Ovary (tissue), 9 donors: ENCODE results near the gene SMAP2. TPM values are rescaled to one million over a fixed set of nuclear protein-coding genes. Genes with fewer than 3 reads are reported as not detected.

ENCODE experiments used
- DNase-seq, 5 donors: peaks; one replicate each; pipeline ENCODE4 v3.0.0-alpha.2; 2019 to 2020
- H3K27ac ChIP-seq, 2 donors: fragments of 200-600 bp; one replicate each; pipeline versions ENCODE4 v1.5.1 to v1.8.0; 2019 to 2022
- H3K27me3 ChIP-seq: fragments of 200-600 bp; one replicate; pipeline ENCODE4 v1.8.0; 2022
- H3K36me3 ChIP-seq: fragments of 200-600 bp; sonication (generic); one replicate; pipeline ENCODE4 v1.5.1; 2019
- H3K4me1 ChIP-seq: one replicate; pipeline ENCODE4 v1.8.1; 2013; ENCODE audit warnings: mild to moderate bottlenecking, moderate library complexity; ENCODE audit not compliant: insufficient read depth
- H3K4me3 ChIP-seq: fragments of 200-600 bp; sonication (generic); one replicate; pipeline ENCODE4 v1.5.1; 2017
- H3K9me3 ChIP-seq, 2 donors: fragments of 200-600 bp in 1 of 2; sonication (generic) in 1 of 2; one replicate each; pipeline versions ENCODE4 v1.5.1 to v1.8.1; 2013 to 2019; ENCODE audit warnings: mild to moderate bottlenecking in 1 of 2, moderate library complexity in 1 of 2
- EP300 ChIP-seq: sonication (generic); formaldehyde crosslinking; IDR thresholded peaks from one replicate; pipeline ENCODE4 v1.6.1; 2017; ENCODE audit warnings: antibody characterized with exemption
- POLR2A ChIP-seq: fragments of 450-650 bp; IDR thresholded peaks from one replicate; pipeline ENCODE4 v1.6.1; 2017; ENCODE audit warnings: antibody characterized with exemption, mild to moderate bottlenecking, moderate library complexity
- WGBS, 3 donors: extraction: QIAGEN DNeasy Blood & Tissue Kit in 1 of 3; methylation state at CpG; one replicate each; pipeline versions ENCODE4 v1.1.5 to v1.1.7; 2013 to 2017; 5-methylcytosine and 5-hydroxymethylcytosine counted together
- intact Hi-C, 4 donors: fragments of 100-400 bp; cut with DNase I; formaldehyde crosslinking; loops; one replicate each; pipeline versions ENCODE4 v1.11.0 to v1.15.1; 2022 to 2023
- polyA plus RNA-seq, 2 donors: library from polyadenylated mRNA; stranded (reverse); fragments of 200-250 nt in 1 of 2; fragments of 350-450 nt in 1 of 2; fragmentation: Illumina TruSeq in 1 of 2; extraction: RNeasy Lipid Tissue Mini Kit (QIAGEN cat#74804) in 1 of 2; gene quantifications; one replicate each; pipeline ENCODE4 v1.2.3, GENCODE V29; 2013 to 2014
- total RNA-seq, 7 donors: library from RNA; depleted of rRNA in 2 of 7; stranded (reverse); fragments of >200 nt in 2 of 7; fragmentation: NEBNext Ultra II Directional in 3 of 7; extraction: Animal tissue kit (Norgen Biotek cat#: 25700) in 3 of 7; gene quantifications; one replicate each; pipeline versions ENCODE4 v1.1.0 to v1.2.4, GENCODE V29; 2016 to 2023
- TF ChIP-seq, protein P1 (sequence below), 3 donors: fragments of 450-650 bp in 2 of 3; fragments of 200-600 bp in 1 of 3; IDR thresholded peaks; one replicate each; pipeline versions ENCODE4 v1.5.1 to v1.8.0; 2016 to 2022; ENCODE audit warnings: antibody characterized with exemption in 3 of 3, mild to moderate bottlenecking in 1 of 3
- donor health status: DM: no; HTN: no; CAD: no; lungs with moderate emphysema.
- donor health status: DM: no; HTN: no; CAD: no.
- donor health status: Bipolar disorder and iron deficiency.
- donor health status: DM: yes; HTN: yes; CAD: no.
- donor health status: DM: no; HTN: no; CAD: no.
- donor health status: DM: yes; HTN: yes; CAD: no.

SMAP2 gene
- total and polyA plus RNA-seq, 9 donors, result 10.7 to 72.0 (median 15.4) TPM

DNA sequence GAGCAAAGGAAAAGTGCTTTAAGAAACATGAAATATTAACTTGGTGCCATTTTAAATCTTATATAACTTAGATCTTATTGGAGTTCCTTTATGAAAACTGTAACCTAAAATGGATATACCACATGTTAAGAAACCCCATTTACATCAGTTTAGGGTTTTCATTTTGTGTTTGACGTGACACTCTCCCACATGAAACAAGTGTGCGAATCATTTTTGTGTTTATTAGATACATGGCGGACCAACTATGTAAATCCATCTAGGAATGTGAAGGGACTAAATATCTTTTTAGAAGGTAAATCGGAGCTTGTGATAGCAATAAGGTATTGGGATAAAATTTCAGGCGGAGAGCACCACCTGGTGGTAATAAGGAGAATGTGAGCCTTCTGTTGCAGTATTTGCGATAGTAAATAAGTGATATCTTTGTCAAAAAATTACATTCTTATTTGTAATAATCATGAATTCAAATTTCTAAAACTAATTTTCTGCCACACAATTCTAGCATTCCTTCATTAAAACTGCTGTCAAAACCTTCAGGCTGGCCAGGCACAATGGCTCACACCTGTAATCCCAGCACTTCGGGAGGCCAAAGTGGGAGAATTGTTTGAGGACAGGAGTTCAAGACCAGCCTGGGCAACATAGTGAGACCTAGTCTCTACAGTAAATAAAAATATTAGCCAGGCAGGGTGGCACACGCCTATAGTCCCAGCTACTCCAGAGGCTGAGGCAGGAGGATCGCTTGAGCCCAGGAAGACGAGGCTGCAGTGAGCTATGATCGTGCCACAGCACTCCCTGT is 31.3 kb downstream of the SMAP2 start:
- H3K27ac ChIP-seq, result no peak overlapping the region

DNA sequence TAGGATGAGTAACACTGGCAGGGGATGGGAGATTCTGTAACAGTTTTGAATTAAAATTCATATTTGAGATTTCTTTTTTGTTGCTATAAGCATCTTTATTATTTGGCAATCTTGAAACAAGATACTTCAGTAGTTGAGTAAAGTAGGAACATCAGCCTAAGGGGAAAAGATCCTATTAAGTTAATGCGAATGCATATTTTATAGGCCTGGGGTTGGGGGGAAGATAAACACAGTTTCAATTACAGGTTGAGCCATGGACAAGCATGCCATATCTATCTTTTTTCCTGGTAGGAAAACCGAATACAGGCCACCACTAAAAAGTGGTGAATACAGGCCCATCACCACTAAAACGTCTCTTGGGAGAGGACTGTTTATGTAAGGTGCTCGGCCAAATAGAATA is 32.3 kb downstream of the SMAP2 start:
- intact Hi-C loops, result loop anchor here in 3 of 4 donors (5.0 to 10.0 kb wide), 4 partner anchors 61 to 264 kb away; no protein-coding TSS in a partner anchor
- 73 to 84% (median 81%) methylated on average over 4 of the region's 4 CpGs for WGBS, 3 donors

More for the DNA sequence above, 31.3 kb downstream of the SMAP2 start:
- no peaks in the 10 kb centered on the region for H3K27me3 ChIP-seq
- H3K4me1 ChIP-seq, result no peaks in the 10 kb centered on the region
- DNase-seq, result peak in 1 of 5 donors; percentile 40
- H3K36me3 ChIP-seq, result no peaks in the 10 kb centered on the region
- intact Hi-C loops, result loop anchor here (5.0 to 10.0 kb wide), 4 partner anchors 60 to 263 kb away; no protein-coding TSS in a partner anchor
- no peaks in the 10 kb centered on the region for H3K9me3 ChIP-seq
- no peak for TF ChIP-seq EP300
- TF ChIP-seq, protein P1, sequence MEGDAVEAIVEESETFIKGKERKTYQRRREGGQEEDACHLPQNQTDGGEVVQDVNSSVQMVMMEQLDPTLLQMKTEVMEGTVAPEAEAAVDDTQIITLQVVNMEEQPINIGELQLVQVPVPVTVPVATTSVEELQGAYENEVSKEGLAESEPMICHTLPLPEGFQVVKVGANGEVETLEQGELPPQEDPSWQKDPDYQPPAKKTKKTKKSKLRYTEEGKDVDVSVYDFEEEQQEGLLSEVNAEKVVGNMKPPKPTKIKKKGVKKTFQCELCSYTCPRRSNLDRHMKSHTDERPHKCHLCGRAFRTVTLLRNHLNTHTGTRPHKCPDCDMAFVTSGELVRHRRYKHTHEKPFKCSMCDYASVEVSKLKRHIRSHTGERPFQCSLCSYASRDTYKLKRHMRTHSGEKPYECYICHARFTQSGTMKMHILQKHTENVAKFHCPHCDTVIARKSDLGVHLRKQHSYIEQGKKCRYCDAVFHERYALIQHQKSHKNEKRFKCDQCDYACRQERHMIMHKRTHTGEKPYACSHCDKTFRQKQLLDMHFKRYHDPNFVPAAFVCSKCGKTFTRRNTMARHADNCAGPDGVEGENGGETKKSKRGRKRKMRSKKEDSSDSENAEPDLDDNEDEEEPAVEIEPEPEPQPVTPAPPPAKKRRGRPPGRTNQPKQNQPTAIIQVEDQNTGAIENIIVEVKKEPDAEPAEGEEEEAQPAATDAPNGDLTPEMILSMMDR (IDR thresholded peaks at IDR 0.05), result peak; percentile 73 to 81 (median 80)
- 42 to 45% (median 42%) methylated on average over 11 of the region's 11 CpGs for WGBS, 3 donors
- no peak overlapping the region for H3K4me3 ChIP-seq

DNA sequence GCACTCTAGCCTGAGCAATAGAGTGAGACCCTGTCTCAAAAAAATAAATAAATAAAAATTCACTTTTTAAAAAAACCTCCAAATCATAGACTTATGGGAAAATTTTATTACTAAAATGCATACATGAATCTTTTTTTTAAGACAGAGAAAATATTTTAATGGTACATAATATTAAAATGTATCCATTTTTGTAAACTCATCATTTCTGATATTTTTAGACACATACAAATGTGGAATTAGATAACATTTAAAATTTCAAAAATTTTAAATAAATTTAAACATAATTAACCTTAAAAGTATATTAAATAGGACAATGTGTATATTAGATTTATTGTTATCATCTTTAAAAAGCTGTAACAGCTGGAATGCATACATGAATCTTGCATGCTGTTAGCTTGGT is 33.9 kb downstream of the SMAP2 start:
- intact Hi-C loops, result loop anchor here in 3 of 4 donors (5.0 to 10.0 kb wide), 4 partner anchors 63 to 265 kb away; no protein-coding TSS in a partner anchor
- H3K36me3 ChIP-seq, result no peaks in the 10 kb centered on the region
- DNase-seq, result no peak
- no peak for TF ChIP-seq EP300
- TF ChIP-seq, protein P1 (IDR thresholded peaks at IDR 0.05), result no peak
- no peak for TF ChIP-seq POLR2A
- no peaks in the 10 kb centered on the region for H3K9me3 ChIP-seq
- no peaks in the 10 kb centered on the region for H3K4me1 ChIP-seq
- no peak overlapping the region for H3K4me3 ChIP-seq
- no peak overlapping the region for H3K27ac ChIP-seq
- H3K27me3 ChIP-seq, result no peaks in the 10 kb centered on the region

More for the DNA sequence above, 32.3 kb downstream of the SMAP2 start:
- Histone ChIP-seq H3K9me3 (no peaks in the 10 kb centered on the region), H3K4me1 (no peaks in the 10 kb centered on the region), H3K27me3 (no peaks in the 10 kb centered on the region), H3K4me3 (no peak overlapping the region), H3K36me3 (no peaks in the 10 kb centered on the region), H3K27ac (no peak overlapping the region)
- TF ChIP-seq POLR2A (no peak), EP300 (no peak)
- TF ChIP-seq, protein P1 (IDR thresholded peaks at IDR 0.05), result no peak
- DNase-seq, result no peak

DNA sequence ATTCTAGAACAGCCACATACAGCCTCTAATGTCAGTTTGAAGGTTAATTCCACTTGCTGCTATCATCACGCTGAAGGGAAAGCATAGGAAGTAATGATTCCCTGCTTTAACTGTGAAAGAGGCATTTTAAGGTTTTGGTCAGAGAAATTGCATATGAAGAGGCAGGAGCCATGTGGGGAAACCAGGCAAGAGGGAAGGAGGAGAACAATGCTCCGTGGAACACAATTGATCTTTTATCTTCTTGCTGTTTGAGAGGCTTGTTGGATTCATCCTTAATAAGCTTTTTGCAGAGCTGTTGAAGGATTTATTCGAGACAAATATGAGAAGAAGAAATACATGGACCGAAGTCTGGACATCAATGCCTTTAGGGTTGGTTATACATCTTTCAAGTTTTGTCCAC is 35.9 kb downstream of the SMAP2 start:
- intact Hi-C loops, result loop anchor here in 3 of 4 donors (5.0 to 10.0 kb wide), 4 partner anchors 65 to 267 kb away; no protein-coding TSS in a partner anchor
- H3K36me3 ChIP-seq, result no peaks in the 10 kb centered on the region
- no peak for DNase-seq
- no peak overlapping the region for H3K27ac ChIP-seq
- TF ChIP-seq POLR2A, result no peak
- TF ChIP-seq EP300, result no peak
- TF ChIP-seq, protein P1 (IDR thresholded peaks at IDR 0.05), result no peak
- H3K4me3 ChIP-seq, result no peak overlapping the region
- H3K9me3 ChIP-seq, result no peaks in the 10 kb centered on the region
- no peaks in the 10 kb centered on the region for H3K4me1 ChIP-seq
- WGBS, 3 donors, result 87 to 92% (median 88%) methylated on average over 4 of the region's 4 CpGs
- no peaks in the 10 kb centered on the region for H3K27me3 ChIP-seq
